Endodermal cell (in vitro differentiated cells): Measurements from ENCODE around the gene RBFOX1. TPM values are rescaled to one million over a fixed set of nuclear protein-coding genes. Genes with fewer than 3 reads are reported as not detected.

Source experiments
- DNase-seq: peaks from one replicate; pipeline ENCODE4 v3.0.0-alpha.2; 2017
- H3K27ac ChIP-seq: 2 replicates; pipeline ENCODE4 v1.5.1; 2013; ENCODE audit warnings: mild to moderate bottlenecking, low read depth, low read length, moderate library complexity
- H3K27me3 ChIP-seq: 2 replicates; pipeline ENCODE4 v1.6.1; 2013; ENCODE audit warnings: mild to moderate bottlenecking, low read length, moderate library complexity; ENCODE audit not compliant: insufficient read depth, control insufficient read depth, poor library complexity, severe bottlenecking
- H3K36me3 ChIP-seq: 2 replicates; pipeline ENCODE4 v1.7.0; 2013; ENCODE audit warnings: mild to moderate bottlenecking, low read length, moderate library complexity; ENCODE audit not compliant: control insufficient read depth, insufficient read depth
- H3K4me1 ChIP-seq: one replicate; pipeline ENCODE4 v1.7.0; 2013; ENCODE audit warnings: low read length; ENCODE audit not compliant: control insufficient read depth, insufficient read depth
- H3K4me3 ChIP-seq: 2 replicates; pipeline ENCODE4 v1.5.1; 2013; ENCODE audit warnings: mild to moderate bottlenecking, low read length, moderate library complexity
- H3K9ac ChIP-seq: 2 replicates; pipeline ENCODE4 v1.6.1; 2013; ENCODE audit warnings: mild to moderate bottlenecking, low read length, moderate library complexity; ENCODE audit not compliant: poor library complexity, severe bottlenecking; ENCODE audit errors: extremely low read depth
- H3K9me3 ChIP-seq: 2 replicates; pipeline ENCODE4 v1.6.1; 2013; ENCODE audit warnings: mild to moderate bottlenecking, low read length, moderate library complexity; ENCODE audit not compliant: control insufficient read depth
- H3K27ac Mint-ChIP-seq: 2 replicates; pipeline ENCODE4 v1.8.0; 2020; ENCODE audit warnings: mixed read lengths
- H3K27me3 Mint-ChIP-seq: 2 replicates; pipeline ENCODE4 v1.8.0; 2021; ENCODE audit warnings: mild to moderate bottlenecking, mixed read lengths; ENCODE audit not compliant: insufficient read depth
- H3K36me3 Mint-ChIP-seq: 2 replicates; pipeline ENCODE4 v1.8.0; 2020; ENCODE audit warnings: low read depth, mixed read lengths
- H3K4me1 Mint-ChIP-seq: 2 replicates; pipeline ENCODE4 v1.8.0; 2020; ENCODE audit warnings: mixed read lengths
- H3K4me3 Mint-ChIP-seq: 2 replicates; pipeline ENCODE4 v1.8.0; 2020; ENCODE audit warnings: mild to moderate bottlenecking, moderate library complexity, mixed read lengths
- H3K9me3 Mint-ChIP-seq: 2 replicates; pipeline ENCODE4 v1.8.0; 2020; ENCODE audit warnings: mild to moderate bottlenecking, mixed read lengths
- WGBS, 2 experiments: methylation state at CpG; one replicate each; pipeline versions ENCODE4 v1.1.5 to v1.1.7; 2013; ENCODE audit warnings: missing lambda C conversion rate in 2 of 2, mixed read lengths in 1 of 2; ENCODE audit not compliant: insufficient coverage in 1 of 2, insufficient read length in 1 of 2; 5-methylcytosine and 5-hydroxymethylcytosine counted together
- total RNA-seq, 2 donors: library from RNA; stranded (reverse); fragmentation: NEBNext Ultra II Directional in 1 of 2; extraction: Animal tissue kit (Norgen Biotek cat#: 25700) in 1 of 2; gene quantifications; 2 replicates in 1 of 2; 3 replicates in 1 of 2; pipeline ENCODE4 v1.2.1, GENCODE V29; 2021
- TF ChIP-seq, protein P1 (sequence below): fragments of 200-600 bp; sonication (generic); conservative IDR thresholded peaks from 2 replicates; pipeline ENCODE4 v1.5.0; 2021; ENCODE audit warnings: antibody characterized with exemption, mild to moderate bottlenecking

The RBFOX1 gene
- total RNA-seq, 2 donors from 2014 or later = 2.6 to 2.7 TPM

GRCh38 chr16:7315813-7316212 is 16.8 kb upstream of the RBFOX1 start:
- DNase-seq = no peak
- Histone ChIP-seq H3K27ac (no peak overlapping the region), H3K9me3 (no peaks in the 10 kb centered on the region), H3K36me3 (no peaks in the 10 kb centered on the region), H3K4me1 (no peaks in the 10 kb centered on the region), H3K27me3 (no peaks in the 10 kb centered on the region), H3K4me3 (no peak overlapping the region), H3K9ac (no peak overlapping the region)
- no peaks in the 10 kb centered on the region for H3K9me3 Mint-ChIP-seq
- no peaks in the 10 kb centered on the region for H3K27me3 Mint-ChIP-seq
- no peak overlapping the region for H3K4me3 Mint-ChIP-seq
- TF ChIP-seq, protein P1, sequence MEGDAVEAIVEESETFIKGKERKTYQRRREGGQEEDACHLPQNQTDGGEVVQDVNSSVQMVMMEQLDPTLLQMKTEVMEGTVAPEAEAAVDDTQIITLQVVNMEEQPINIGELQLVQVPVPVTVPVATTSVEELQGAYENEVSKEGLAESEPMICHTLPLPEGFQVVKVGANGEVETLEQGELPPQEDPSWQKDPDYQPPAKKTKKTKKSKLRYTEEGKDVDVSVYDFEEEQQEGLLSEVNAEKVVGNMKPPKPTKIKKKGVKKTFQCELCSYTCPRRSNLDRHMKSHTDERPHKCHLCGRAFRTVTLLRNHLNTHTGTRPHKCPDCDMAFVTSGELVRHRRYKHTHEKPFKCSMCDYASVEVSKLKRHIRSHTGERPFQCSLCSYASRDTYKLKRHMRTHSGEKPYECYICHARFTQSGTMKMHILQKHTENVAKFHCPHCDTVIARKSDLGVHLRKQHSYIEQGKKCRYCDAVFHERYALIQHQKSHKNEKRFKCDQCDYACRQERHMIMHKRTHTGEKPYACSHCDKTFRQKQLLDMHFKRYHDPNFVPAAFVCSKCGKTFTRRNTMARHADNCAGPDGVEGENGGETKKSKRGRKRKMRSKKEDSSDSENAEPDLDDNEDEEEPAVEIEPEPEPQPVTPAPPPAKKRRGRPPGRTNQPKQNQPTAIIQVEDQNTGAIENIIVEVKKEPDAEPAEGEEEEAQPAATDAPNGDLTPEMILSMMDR = no peak
- H3K36me3 Mint-ChIP-seq = no peaks in the 10 kb centered on the region
- WGBS, 2 experiments = no CpG with 5 or more reads among the region's 1 CpG
- H3K4me1 Mint-ChIP-seq = peaks cover 9% of the 10 kb centered on the region
- no peak overlapping the region for H3K27ac Mint-ChIP-seq

- Histone ChIP-seq H3K27me3 (no peaks in the 10 kb centered on the region), H3K9ac (no peak overlapping the region), H3K36me3 (no peaks in the 10 kb centered on the region), H3K4me1 (no peaks in the 10 kb centered on the region), H3K9me3 (no peaks in the 10 kb centered on the region), H3K27ac (no peak overlapping the region), H3K4me3 (no peak overlapping the region)
- no peaks in the 10 kb centered on the region for H3K27me3 Mint-ChIP-seq
- no peaks in the 10 kb centered on the region for H3K36me3 Mint-ChIP-seq
- no peak overlapping the region for H3K4me3 Mint-ChIP-seq
- TF ChIP-seq, protein P1 = no peak
- no peaks in the 10 kb centered on the region for H3K9me3 Mint-ChIP-seq
- no peak for DNase-seq
- peaks cover 9% of the 10 kb centered on the region for H3K4me1 Mint-ChIP-seq
- H3K27ac Mint-ChIP-seq = no peak overlapping the region
Measured at GRCh38 chr16:7316281-7316888, 16.3 kb upstream of the RBFOX1 start.

GRCh38 chr16:7317982-7318381 is 14.7 kb upstream of the RBFOX1 start:
- 93 to 100% methylated on average over 3 to 5 of the region's 5 CpGs for WGBS, 2 experiments
- peaks cover 9% of the 10 kb centered on the region for H3K4me1 Mint-ChIP-seq
- H3K9ac ChIP-seq = no peak overlapping the region

More at GRCh38 chr16:7317982-7318381, 14.7 kb upstream of the RBFOX1 start:
- Histone ChIP-seq H3K27ac (no peak overlapping the region), H3K4me3 (no peak overlapping the region), H3K27me3 (no peaks in the 10 kb centered on the region), H3K4me1 (peaks cover 3% of the 10 kb centered on the region), H3K36me3 (no peaks in the 10 kb centered on the region), H3K9me3 (no peaks in the 10 kb centered on the region)
- Mint-ChIP-seq H3K27me3 (no peaks in the 10 kb centered on the region), H3K27ac (no peak overlapping the region), H3K4me3 (no peak overlapping the region), H3K36me3 (no peaks in the 10 kb centered on the region), H3K9me3 (no peaks in the 10 kb centered on the region)
- TF ChIP-seq, protein P1 = no peak
- no peak for DNase-seq
